Mesenchymal stem cell (in vitro differentiated cells and primary cell): ENCODE measurements around the gene OR56A3.

Experiments
- DNase-seq: peaks from one replicate; pipeline ENCODE4 v3.0.0-alpha.2; 2013
- H2AFZ ChIP-seq: one replicate; pipeline ENCODE4 v1.6.1; 2013; ENCODE audit warnings: low read depth, mild to moderate bottlenecking, control low read depth, inconsistent platforms, low read length, moderate library complexity
- H2AK5ac ChIP-seq: 2 replicates; pipeline ENCODE4 v1.6.1; 2013; ENCODE audit warnings: low read length, moderate library complexity, mild to moderate bottlenecking, inconsistent platforms; ENCODE audit not compliant: severe bottlenecking
- H2BK120ac ChIP-seq: one replicate; pipeline ENCODE4 v1.6.1; 2013; ENCODE audit warnings: low read depth, mild to moderate bottlenecking, inconsistent platforms, low read length, moderate library complexity
- H2BK12ac ChIP-seq, 2 experiments: one replicate each; pipeline ENCODE4 v1.6.1; 2013; ENCODE audit warnings: inconsistent platforms in 2 of 2, low read length in 2 of 2, mild to moderate bottlenecking in 2 of 2, moderate library complexity in 2 of 2, control low read depth in 1 of 2
- H2BK15ac ChIP-seq: one replicate; pipeline ENCODE4 v1.6.1; 2013; ENCODE audit warnings: mild to moderate bottlenecking, low read depth, inconsistent platforms; ENCODE audit not compliant: poor library complexity, severe bottlenecking
- H2BK5ac ChIP-seq: 2 replicates; pipeline ENCODE4 v1.6.1; 2013; ENCODE audit warnings: low read depth, mild to moderate bottlenecking, low read length, control low read depth, inconsistent platforms; ENCODE audit not compliant: poor library complexity, severe bottlenecking
- H3K14ac ChIP-seq, 2 experiments: one replicate each; pipeline ENCODE4 v1.6.1; 2013; ENCODE audit warnings: inconsistent platforms in 2 of 2, low read length in 2 of 2, control low read depth in 1 of 2, mild to moderate bottlenecking in 1 of 2, moderate library complexity in 1 of 2
- H3K18ac ChIP-seq, 2 experiments: one replicate each; pipeline ENCODE4 v1.6.1; 2013; ENCODE audit warnings: inconsistent platforms in 2 of 2, low read length in 2 of 2, control low read depth in 1 of 2, low read depth in 1 of 2, mild to moderate bottlenecking in 1 of 2
- H3K23ac ChIP-seq, 2 experiments: one replicate each; pipeline ENCODE4 v1.6.1; 2013; ENCODE audit warnings: inconsistent platforms in 2 of 2, low read length in 2 of 2, mild to moderate bottlenecking in 2 of 2, moderate library complexity in 2 of 2, control low read depth in 1 of 2
- H3K27ac ChIP-seq: 2 replicates; pipeline ENCODE4 v1.5.1; 2013; ENCODE audit warnings: mild to moderate bottlenecking, moderate library complexity, low read length, control low read depth, inconsistent platforms; ENCODE audit not compliant: poor library complexity, severe bottlenecking
- H3K27me3 ChIP-seq, 2 experiments: 2 replicates each; pipeline versions ENCODE4 v1.6.1 to v1.7.0; 2013; ENCODE audit warnings: low read length in 2 of 2, mild to moderate bottlenecking in 2 of 2, moderate library complexity in 2 of 2, control low read depth in 1 of 2, inconsistent platforms in 1 of 2; ENCODE audit not compliant: control insufficient read depth in 1 of 2, insufficient read depth in 1 of 2
- H3K36me3 ChIP-seq, 2 experiments: 2 replicates each; pipeline versions ENCODE4 v1.6.1 to v1.7.0; 2013; ENCODE audit warnings: low read length in 2 of 2, control low read depth in 1 of 2, inconsistent platforms in 1 of 2, low read depth in 1 of 2, mild to moderate bottlenecking in 1 of 2; ENCODE audit not compliant: insufficient read depth in 2 of 2, control insufficient read depth in 1 of 2
- H3K4ac ChIP-seq, 2 experiments: one replicate each; pipeline ENCODE4 v1.6.1; 2013; ENCODE audit warnings: inconsistent platforms in 2 of 2, low read length in 2 of 2, mild to moderate bottlenecking in 2 of 2, moderate library complexity in 2 of 2, control low read depth in 1 of 2, low read depth in 1 of 2
- H3K4me1 ChIP-seq: 2 replicates; pipeline ENCODE4 v1.6.1; 2013; ENCODE audit warnings: low read depth, low read length, control low read depth; ENCODE audit not compliant: control insufficient read depth, insufficient read depth
- H3K4me2 ChIP-seq: 2 replicates; pipeline ENCODE4 v1.6.1; 2013; ENCODE audit warnings: low read length, mild to moderate bottlenecking, inconsistent platforms; ENCODE audit not compliant: poor library complexity, severe bottlenecking
- H3K4me3 ChIP-seq, 2 experiments: 2 replicates each; pipeline versions ENCODE4 v1.5.1 to v1.7.0; 2013; ENCODE audit warnings: low read length in 2 of 2, mild to moderate bottlenecking in 2 of 2, control low read depth in 1 of 2, low read depth in 1 of 2; ENCODE audit not compliant: insufficient read depth in 1 of 2
- H3K79me1 ChIP-seq: replicated peaks from 2 replicates; pipeline ENCODE4 v1.6.1; 2013; ENCODE audit warnings: mild to moderate bottlenecking, control low read depth, low read length, inconsistent platforms; ENCODE audit not compliant: poor library complexity, severe bottlenecking
- H3K9ac ChIP-seq: 2 replicates; pipeline ENCODE4 v1.7.0; 2013; ENCODE audit warnings: mild to moderate bottlenecking, low read length, moderate library complexity
- H3K9me3 ChIP-seq: 2 replicates; pipeline ENCODE4 v1.7.0; 2013; ENCODE audit warnings: mild to moderate bottlenecking, low read length; ENCODE audit not compliant: control insufficient read depth
- H4K8ac ChIP-seq: one replicate; pipeline ENCODE4 v1.6.1; 2013; ENCODE audit warnings: inconsistent platforms, mild to moderate bottlenecking, low read length, moderate library complexity
- H4K91ac ChIP-seq: one replicate; pipeline ENCODE4 v1.6.1; 2013; ENCODE audit warnings: mild to moderate bottlenecking, low read length, inconsistent platforms
- WGBS: methylation state at CpG from one replicate; pipeline ENCODE4 v1.1.7; 2013; ENCODE audit warnings: mixed read lengths; 5-methylcytosine and 5-hydroxymethylcytosine counted together

The OR56A3 gene

GRCh38 chr11:5932671-5933070, 9.4 kb upstream of the OR56A3 start:
- H2BK12ac ChIP-seq = no peak overlapping the region
- H4K91ac ChIP-seq = no peak overlapping the region
- no peaks in the 10 kb centered on the region for H3K27me3 ChIP-seq
- H3K9ac ChIP-seq = no peak overlapping the region
- WGBS = 92% methylated on average over 11 of the region's 11 CpGs
- no peak overlapping the region for H2BK120ac ChIP-seq
- H3K79me1 ChIP-seq = no peaks in the 10 kb centered on the region
- H2BK15ac ChIP-seq = no peak overlapping the region
- no peaks in the 10 kb centered on the region for H3K4me1 ChIP-seq
- no peaks in the 10 kb centered on the region for H3K36me3 ChIP-seq
- H3K9me3 ChIP-seq = peaks cover 13% of the 10 kb centered on the region
- no peak overlapping the region for H3K18ac ChIP-seq
- H2BK5ac ChIP-seq = no peak overlapping the region
- H3K14ac ChIP-seq = no peak overlapping the region
- no peak overlapping the region for H3K4me3 ChIP-seq
- H3K23ac ChIP-seq = no peak overlapping the region
- no peak overlapping the region for H3K4ac ChIP-seq
- H2AFZ ChIP-seq = no peak overlapping the region
- no peak overlapping the region for H3K27ac ChIP-seq
- no peak overlapping the region for H3K4me2 ChIP-seq
- H4K8ac ChIP-seq = no peak overlapping the region
- DNase-seq = no peak
- no peak overlapping the region for H2AK5ac ChIP-seq

GRCh38 chr11:5933116-5933515, 8.9 kb upstream of the OR56A3 start:
- no peaks in the 10 kb centered on the region for H3K36me3 ChIP-seq
- no peak overlapping the region for H3K23ac ChIP-seq
- no peak overlapping the region for H2BK12ac ChIP-seq
- H3K4ac ChIP-seq = no peak overlapping the region
- H3K9ac ChIP-seq = no peak overlapping the region
- no peak for DNase-seq
- H3K4me3 ChIP-seq = no peak overlapping the region
- peaks cover 13% of the 10 kb centered on the region for H3K9me3 ChIP-seq
- WGBS = 90% methylated on average over 10 of the region's 10 CpGs
- H3K79me1 ChIP-seq = no peaks in the 10 kb centered on the region
- no peaks in the 10 kb centered on the region for H3K4me1 ChIP-seq
- H4K8ac ChIP-seq = no peak overlapping the region
- H2BK15ac ChIP-seq = no peak overlapping the region
- H3K14ac ChIP-seq = no peak overlapping the region
- no peak overlapping the region for H3K18ac ChIP-seq
- no peaks in the 10 kb centered on the region for H3K27me3 ChIP-seq
- no peak overlapping the region for H2AK5ac ChIP-seq
- no peak overlapping the region for H4K91ac ChIP-seq
- no peak overlapping the region for H3K27ac ChIP-seq
- H3K4me2 ChIP-seq = no peak overlapping the region
- H2BK5ac ChIP-seq = no peak overlapping the region
- no peak overlapping the region for H2AFZ ChIP-seq
- H2BK120ac ChIP-seq = no peak overlapping the region

GRCh38 chr11:5937868-5938602, 4.0 kb upstream of the OR56A3 start:
- H3K9ac ChIP-seq = no peak overlapping the region

GRCh38 chr11:5938603-5938965, 3.5 kb upstream of the OR56A3 start:
- H2BK120ac ChIP-seq = no peak overlapping the region
- no peak overlapping the region for H2AK5ac ChIP-seq
- no peak overlapping the region for H2BK12ac ChIP-seq
- H3K14ac ChIP-seq = no peak overlapping the region
- H2BK5ac ChIP-seq = no peak overlapping the region
- H3K9me3 ChIP-seq = no peaks in the 10 kb centered on the region
- no peak for DNase-seq
- no peak overlapping the region for H3K18ac ChIP-seq
- H3K36me3 ChIP-seq = no peaks in the 10 kb centered on the region
- no peak overlapping the region for H3K9ac ChIP-seq
- H3K4me3 ChIP-seq = no peak overlapping the region
- H3K4me2 ChIP-seq = no peak overlapping the region
- H3K79me1 ChIP-seq = no peaks in the 10 kb centered on the region
- H3K27me3 ChIP-seq = no peaks in the 10 kb centered on the region
- no peak overlapping the region for H3K23ac ChIP-seq
- H3K27ac ChIP-seq = no peak overlapping the region
- H2AFZ ChIP-seq = no peak overlapping the region
- no peaks in the 10 kb centered on the region for H3K4me1 ChIP-seq
- H2BK15ac ChIP-seq = no peak overlapping the region
- H4K91ac ChIP-seq = no peak overlapping the region
- no peak overlapping the region for H3K4ac ChIP-seq
- 80% methylated on average over 21 of the region's 21 CpGs for WGBS
- no peak overlapping the region for H4K8ac ChIP-seq

More at GRCh38 chr11:5937868-5938602, 4.0 kb upstream of the OR56A3 start:
- Histone ChIP-seq H3K27me3 (no peaks in the 10 kb centered on the region), H3K79me1 (no peaks in the 10 kb centered on the region), H3K14ac (no peak overlapping the region), H4K8ac (no peak overlapping the region), H3K9me3 (no peaks in the 10 kb centered on the region), H3K4me3 (no peak overlapping the region), H3K4me1 (no peaks in the 10 kb centered on the region), H2BK5ac (no peak overlapping the region), H2BK120ac (no peak overlapping the region), H3K27ac (no peak overlapping the region), H2BK15ac (no peak overlapping the region), H2AFZ (no peak overlapping the region), H2AK5ac (no peak overlapping the region), H3K23ac (no peak overlapping the region), H3K36me3 (no peaks in the 10 kb centered on the region), H3K4me2 (no peak overlapping the region), H3K4ac (no peak overlapping the region), H3K18ac (no peak overlapping the region), H2BK12ac (no peak overlapping the region), H4K91ac (no peak overlapping the region)
- WGBS = 92% methylated on average over 39 of the region's 39 CpGs
- no peak for DNase-seq
